ENCODE results near the gene RPS6KA2. TPM values are rescaled to one million over a fixed set of nuclear protein-coding genes. Genes with fewer than 3 reads are reported as not detected.
"Not testable (repeated sequence)": the region's sequence is repeated elsewhere in the genome, so short reads cannot be mapped to it uniquely, and the experiment has no call there.

RPS6KA2 gene
- total RNA-seq, 1 experiment from 2014 or later, result 4.1 TPM

GRCh38 chr6:166539543-166539942 lies 87.5 kb downstream of the RPS6KA2 start:
- H3K27ac ChIP-seq (ENCODE audit: low read length), result no peak overlapping the region
- in situ Hi-C loops (cut with HindIII; ENCODE audit: low pct_unique_long_range_greater_than_20kb, low sequenced_read_pairs) (no loop called here), intact Hi-C loops (cut with micrococcal nuclease; ENCODE audit: unreplicated experiment) (no loop called here)
- ATAC-seq, result no peak
- H3K36me3 ChIP-seq (ENCODE audit: control insufficient read depth, insufficient read depth, low read length), result no peaks in the 10 kb centered on the region
- TF ChIP-seq CTCF (IDR thresholded peaks at IDR 0.05), result no peak
- no peak for TF ChIP-seq SIN3A (IDR thresholded peaks at IDR 0.05; ENCODE audit: borderline replicate concordance, insufficient read depth, low read depth, low read length)
- TF ChIP-seq TCF7L2 (IDR thresholded peaks at IDR 0.05; ENCODE audit: low read depth, low read length), result no peak
- no peak for TF ChIP-seq REST (IDR thresholded peaks at IDR 0.05; ENCODE audit: insufficient read depth in 1 of 2, low read depth in 2 of 2, low read length in 1 of 2)
- TF ChIP-seq POLR2AphosphoS5 (IDR thresholded peaks at IDR 0.05; ENCODE audit: low read depth, low read length), result no peak
- no TSS peak for BruUV-seq (replicated peaks)
- no peak for DNase-seq (ENCODE audit: low read depth, low spot score)
- H3K4me1 ChIP-seq (ENCODE audit: control insufficient read depth, insufficient read depth, low read length), result peaks cover 11% of the 10 kb centered on the region; the same call in 1 of the 2 replicates
- H3K4me3 ChIP-seq (ENCODE audit: low read depth in 2 of 2, low read length in 2 of 2), result no peak overlapping the region
- CTCF ChIA-PET, result no interaction called here
- POLR2A ChIA-PET, result no interaction called here
- H3K27me3 ChIP-seq (ENCODE audit: control insufficient read depth, insufficient read depth, low read length), result no peaks in the 10 kb centered on the region; the same call in 1 of the 2 replicates
- no peaks in the 10 kb centered on the region for H3K9me3 ChIP-seq (ENCODE audit: control insufficient read depth, insufficient read depth, low read depth, low read length)

- ATAC-seq; H3K9me3 ChIP-seq (ENCODE audit: control insufficient read depth, insufficient read depth, low read depth, low read length); CTCF ChIA-PET; H3K27ac ChIP-seq (ENCODE audit: low read length); BruUV-seq (replicated peaks); intact Hi-C loops (cut with micrococcal nuclease; ENCODE audit: unreplicated experiment); POLR2A ChIA-PET; H3K27me3 ChIP-seq (ENCODE audit: control insufficient read depth, insufficient read depth, low read length); H3K4me3 ChIP-seq (ENCODE audit: low read depth in 2 of 2, low read length in 2 of 2); H3K36me3 ChIP-seq (ENCODE audit: control insufficient read depth, insufficient read depth, low read length); in situ Hi-C loops (cut with HindIII; ENCODE audit: low pct_unique_long_range_greater_than_20kb, low sequenced_read_pairs); DNase-seq (ENCODE audit: low read depth, low spot score): not testable (repeated sequence)
- peaks cover 11% of the 10 kb centered on the region; the same call in 1 of the 2 replicates for H3K4me1 ChIP-seq (ENCODE audit: control insufficient read depth, insufficient read depth, low read length)
Measured at GRCh38 chr6:166539011-166539385, 88.1 kb downstream of the RPS6KA2 start.

- Histone ChIP-seq H3K27ac (ENCODE audit: low read length) (no peak overlapping the region), H3K4me3 (ENCODE audit: low read depth in 2 of 2, low read length in 2 of 2) (no peak overlapping the region), H3K4me1 (ENCODE audit: control insufficient read depth, insufficient read depth, low read length) (peaks cover 11% of the 10 kb centered on the region; the same call in 1 of the 2 replicates), H3K36me3 (ENCODE audit: control insufficient read depth, insufficient read depth, low read length) (no peaks in the 10 kb centered on the region), H3K9me3 (ENCODE audit: control insufficient read depth, insufficient read depth, low read depth, low read length) (no peaks in the 10 kb centered on the region), H3K27me3 (ENCODE audit: control insufficient read depth, insufficient read depth, low read length) (no peaks in the 10 kb centered on the region; the same call in 1 of the 2 replicates)
- no peak for ATAC-seq
- TF ChIP-seq SIN3A (IDR thresholded peaks at IDR 0.05; ENCODE audit: borderline replicate concordance, insufficient read depth, low read depth, low read length) (no peak), CTCF (IDR thresholded peaks at IDR 0.05) (no peak), POLR2AphosphoS5 (IDR thresholded peaks at IDR 0.05; ENCODE audit: low read depth, low read length) (no peak), REST (IDR thresholded peaks at IDR 0.05; ENCODE audit: insufficient read depth in 1 of 2, low read depth in 2 of 2, low read length in 1 of 2) (no peak), TCF7L2 (IDR thresholded peaks at IDR 0.05; ENCODE audit: low read depth, low read length) (no peak)
- BruUV-seq (replicated peaks), result no TSS peak
- intact Hi-C loops (cut with micrococcal nuclease; ENCODE audit: unreplicated experiment), result no loop called here
- no peak for DNase-seq (ENCODE audit: low read depth, low spot score)
- ChIA-PET POLR2A (no interaction called here), CTCF (no interaction called here)
- in situ Hi-C loops (cut with HindIII; ENCODE audit: low pct_unique_long_range_greater_than_20kb, low sequenced_read_pairs), result no loop called here
Measured at GRCh38 chr6:166538297-166539010, 88.6 kb downstream of the RPS6KA2 start.

Data from Panc1 (cell line).